Measurements from ENCODE around the gene SLC6A17.

- TF ChIP-seq CTCF (IDR thresholded peaks at IDR 0.05) (no peak), ZFX (IDR thresholded peaks at IDR 0.05; ENCODE audit: borderline replicate concordance) (no peak)
These were observed 92.4 kb downstream of the SLC6A17 start for GRCh38 chr1:110242731-110243130.

All from 22Rv1 (cell line).